Measurements from ENCODE around the gene PLXNC1.

Gene PLXNC1

DNA sequence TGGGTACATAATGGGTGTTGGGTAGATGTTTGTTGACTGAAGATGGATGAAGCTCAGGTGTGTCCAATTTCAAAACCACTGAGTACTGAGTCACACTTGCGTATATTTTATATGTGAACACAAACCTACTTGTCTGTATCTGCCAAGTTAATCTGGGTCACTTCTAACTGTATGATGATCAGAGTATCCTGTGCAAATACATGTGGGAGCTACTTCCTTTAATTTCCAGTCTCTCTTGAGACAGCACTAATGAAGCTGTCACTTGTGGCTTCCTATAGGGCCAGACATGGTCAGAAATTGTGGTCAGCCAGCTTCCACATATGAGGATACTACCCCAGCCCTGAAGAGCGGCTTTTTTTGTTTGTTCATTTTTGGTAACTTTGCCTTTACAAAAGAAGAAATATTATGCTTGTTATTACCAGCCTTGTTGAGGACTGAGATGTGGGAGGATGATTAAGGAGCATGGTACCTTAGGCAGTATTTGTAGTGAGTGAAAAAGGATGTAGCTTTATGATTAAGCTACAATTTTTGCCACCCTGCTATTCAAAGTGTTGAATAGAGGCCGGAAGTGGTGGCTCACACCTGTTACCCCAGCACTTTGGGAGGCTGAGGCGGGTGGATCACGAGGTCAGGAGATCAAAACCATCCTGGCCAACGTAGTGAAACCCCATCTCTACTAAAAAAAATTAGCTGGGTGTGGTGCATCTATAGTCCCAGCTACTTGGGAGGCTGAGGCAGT, 32.4 kb downstream of the PLXNC1 start:
- no peak for DNase-seq (ENCODE audit: low spot score)

DNA sequence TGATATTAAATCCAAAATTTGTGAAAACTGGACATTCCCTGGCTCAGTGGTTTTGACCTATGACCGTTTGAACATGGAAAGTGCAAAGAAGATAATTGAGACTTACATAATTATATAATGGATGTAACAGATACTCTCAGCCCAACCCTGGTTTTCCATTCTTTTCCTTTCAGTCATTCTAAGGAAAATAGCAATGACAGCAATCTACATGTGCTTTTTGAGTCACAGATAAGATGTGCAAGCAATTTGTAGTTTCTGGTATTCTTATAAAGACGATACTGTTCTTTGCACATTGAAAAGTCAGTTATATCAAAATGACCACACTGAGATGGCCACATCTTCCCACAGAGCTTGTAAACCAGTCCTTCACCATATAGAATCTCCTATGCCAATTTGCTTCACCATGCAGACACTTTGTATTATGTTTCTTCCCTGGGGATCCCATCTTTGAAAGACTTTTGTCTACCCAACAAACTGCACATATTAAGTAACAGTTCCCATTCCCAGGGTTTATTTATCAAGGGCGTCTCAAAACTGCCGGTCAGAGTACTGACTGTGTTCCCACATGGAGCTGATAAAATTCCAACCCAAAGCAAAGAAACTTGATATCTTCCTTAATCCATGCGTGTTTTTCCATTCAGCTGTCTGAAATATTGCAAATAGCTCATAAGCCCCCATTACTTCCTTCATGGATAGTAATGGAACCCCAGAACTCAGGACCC, 34.8 kb downstream of the PLXNC1 start:
- no peak for DNase-seq (ENCODE audit: low spot score)

DNA sequence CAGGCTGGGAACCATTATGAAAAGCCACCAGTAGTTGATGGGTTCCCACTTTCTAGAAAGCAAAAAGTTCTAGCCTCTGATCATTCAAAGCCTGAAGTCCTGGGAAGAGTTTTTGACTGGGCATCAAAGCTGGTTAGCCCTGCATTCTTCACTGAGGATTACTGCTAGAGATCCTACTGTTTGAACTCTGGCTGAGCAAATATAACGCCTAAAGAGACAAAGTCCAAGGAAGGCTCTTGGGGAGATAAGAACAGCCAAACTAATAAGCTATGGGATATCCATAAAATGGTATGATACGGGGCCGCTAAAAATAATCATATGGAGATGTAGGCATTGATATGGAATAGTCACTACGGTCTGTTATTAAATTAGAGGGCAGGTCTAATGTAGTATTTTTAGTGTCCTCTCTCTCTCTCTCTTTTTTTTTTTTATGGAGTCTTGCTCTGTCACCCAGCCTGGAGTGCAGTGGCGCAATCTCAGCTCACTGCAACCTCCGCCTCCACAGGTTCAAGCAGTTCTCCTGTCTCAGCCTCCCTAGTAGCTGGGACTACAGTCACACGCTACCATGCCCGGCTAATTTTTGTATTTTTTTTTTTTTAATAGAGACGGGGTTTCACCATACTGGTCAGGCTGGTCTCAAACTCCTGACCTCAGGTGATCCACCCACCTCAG, 35.5 kb downstream of the PLXNC1 start:
- no peak for DNase-seq (ENCODE audit: low spot score)

DNA sequence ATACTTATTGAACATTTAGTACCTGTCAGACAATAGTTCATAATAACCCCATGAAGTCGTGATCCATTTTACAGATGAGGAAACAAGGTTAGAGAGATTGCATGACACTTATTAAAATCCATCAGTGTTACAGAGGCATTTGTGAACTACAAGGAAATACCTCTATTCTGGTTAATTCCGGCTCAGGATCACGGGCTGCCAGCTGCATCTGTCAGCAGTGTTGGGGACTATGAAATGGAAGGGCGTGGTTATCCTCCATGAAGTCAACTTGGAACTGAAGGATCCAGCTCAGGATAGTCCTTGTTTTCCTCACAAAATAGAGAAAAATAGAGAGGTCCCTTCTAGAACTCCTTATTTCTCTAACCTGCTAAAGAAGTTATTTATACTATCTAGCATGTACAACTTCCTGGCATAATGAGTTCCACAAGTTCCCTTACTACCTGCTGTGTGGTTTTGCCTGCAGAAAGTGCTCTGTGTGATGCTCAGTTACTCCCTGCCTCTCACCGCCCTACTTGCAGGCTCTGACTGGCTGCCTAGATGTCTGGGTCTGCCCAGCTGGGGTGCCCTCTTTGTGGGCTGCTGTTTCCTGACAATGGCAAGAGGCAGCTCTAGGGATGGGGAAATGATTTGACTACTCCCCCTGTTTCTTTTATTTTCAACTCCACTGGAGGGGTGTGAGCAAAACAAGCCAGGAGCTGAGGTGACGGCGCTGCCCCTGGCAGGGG, 36.8 kb downstream of the PLXNC1 start:
- no peak for DNase-seq (ENCODE audit: low spot score)

DNA sequence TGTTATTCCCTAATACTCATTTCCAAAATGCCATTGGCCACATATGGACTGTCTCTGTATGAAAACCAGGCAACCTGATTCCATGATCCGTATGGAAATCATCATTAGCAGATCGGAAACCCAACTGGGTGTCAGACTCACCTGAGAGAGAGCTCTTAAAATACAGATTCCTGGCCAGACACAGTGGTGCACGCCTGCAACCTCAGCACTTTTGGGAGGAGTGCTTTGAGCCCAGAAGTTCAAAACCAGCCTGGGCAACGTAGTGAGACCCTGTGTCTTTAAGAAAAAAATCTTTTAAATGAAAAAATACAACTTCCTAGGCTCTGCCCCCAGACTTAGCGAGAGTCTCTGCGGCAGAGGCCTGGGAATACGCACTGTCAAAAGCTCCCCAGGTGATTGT, 37.4 kb downstream of the PLXNC1 start:
- DNase-seq (ENCODE audit: low spot score): no peak

DNA sequence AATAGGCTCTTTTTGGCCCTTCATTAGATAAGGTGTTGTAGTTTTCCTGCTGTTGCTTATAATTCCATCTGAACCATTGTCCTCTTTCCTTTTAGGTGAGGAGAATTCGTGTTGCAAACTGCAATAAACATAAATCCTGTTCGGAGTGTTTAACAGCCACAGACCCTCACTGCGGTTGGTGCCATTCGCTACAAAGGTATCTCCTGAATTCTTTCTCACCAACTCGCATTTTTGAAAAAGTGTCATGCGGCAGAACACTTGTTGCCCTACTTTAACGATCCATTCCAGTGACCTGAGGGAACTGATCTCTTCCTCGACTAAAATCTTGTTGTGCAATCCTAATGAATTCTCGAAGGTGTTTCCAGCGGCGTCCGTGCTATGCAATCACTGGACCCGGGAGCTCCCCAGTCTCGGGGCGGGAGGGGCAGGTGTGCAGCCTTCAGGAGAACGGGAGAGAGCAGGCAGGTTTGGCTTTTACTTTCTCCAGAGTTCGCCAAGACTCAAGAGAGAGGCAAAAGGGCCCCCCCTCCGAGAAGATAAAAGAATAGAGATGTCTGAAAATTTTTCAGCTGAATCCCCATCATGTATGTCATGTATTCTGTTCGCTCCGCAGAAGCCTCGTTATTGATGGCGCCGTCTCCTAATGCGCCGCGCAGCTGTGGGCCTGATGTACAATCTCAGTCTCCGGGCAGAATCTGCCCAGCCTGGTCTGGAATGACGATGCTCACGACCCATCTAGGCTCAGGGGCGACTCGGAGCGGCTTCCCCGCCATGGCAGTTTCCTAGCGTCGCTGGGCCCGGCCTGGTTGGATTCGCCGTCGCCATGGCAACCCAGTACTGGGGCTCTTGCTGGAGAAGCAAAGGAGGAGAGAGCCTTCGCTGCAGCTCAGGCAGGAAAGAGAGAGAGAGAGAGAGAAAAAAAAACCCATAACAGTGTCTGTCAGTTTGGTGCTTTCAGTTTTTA, 38.2 kb downstream of the PLXNC1 start:
- peak; percentile 44 for DNase-seq (ENCODE audit: low spot score)

DNA sequence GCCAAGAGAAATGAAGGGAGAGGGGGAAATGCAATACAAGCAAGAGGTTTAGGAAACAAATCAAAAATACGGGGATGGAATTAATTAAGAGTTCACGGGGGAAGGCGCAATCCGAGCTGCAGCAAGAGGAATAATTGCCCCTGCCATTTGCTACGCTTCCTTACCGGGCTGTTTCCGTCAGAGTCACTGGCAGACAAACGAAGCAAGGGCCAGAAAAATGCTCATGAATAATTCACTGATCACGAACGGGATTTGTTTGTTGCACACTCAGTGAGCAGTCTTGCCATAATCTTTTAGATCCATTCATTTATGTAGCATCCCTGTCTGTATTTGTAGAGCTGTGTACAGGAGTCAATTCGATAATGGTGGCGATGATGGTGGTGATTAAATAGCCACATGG, 39.0 kb downstream of the PLXNC1 start:
- no peak for DNase-seq (ENCODE audit: low spot score)

DNA sequence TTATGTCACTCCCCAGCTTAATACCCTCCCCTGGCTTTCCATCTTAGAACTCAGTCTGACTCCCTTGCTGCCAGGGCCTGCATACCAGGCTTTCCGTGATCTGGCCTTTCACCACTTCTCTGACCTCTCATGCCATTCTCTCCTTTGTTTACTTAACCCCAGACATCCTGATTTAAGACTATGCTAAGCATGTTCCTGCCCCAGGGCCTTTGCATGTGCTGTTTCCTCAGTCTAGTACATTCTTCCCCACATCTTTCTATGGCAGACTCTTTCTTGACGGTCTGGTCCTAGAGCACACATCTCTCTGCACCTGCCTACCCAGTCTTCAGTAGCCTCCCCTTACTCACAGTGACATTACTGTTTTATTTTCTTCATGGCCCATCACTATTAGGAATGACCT, 42.2 kb downstream of the PLXNC1 start:
- no peak for DNase-seq (ENCODE audit: low spot score)

DNA sequence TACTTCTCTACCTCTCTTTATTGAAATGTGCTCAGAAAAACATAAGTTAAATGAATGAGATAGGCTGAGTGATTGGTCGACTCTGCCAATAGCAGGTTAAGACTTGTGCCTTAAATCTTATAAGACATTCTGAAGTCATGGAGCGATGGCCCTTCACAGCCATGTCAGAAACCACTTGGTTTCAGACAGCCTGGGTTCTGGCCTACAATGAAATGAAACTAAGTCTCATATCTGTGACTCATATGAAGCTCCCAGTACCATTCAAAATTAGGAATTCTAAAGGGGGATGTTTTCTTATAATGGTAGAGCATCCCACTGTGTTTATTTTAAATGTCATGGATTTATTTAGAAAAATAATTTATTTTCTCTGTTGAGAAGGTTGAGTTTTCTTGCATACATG, 42.6 kb downstream of the PLXNC1 start:
- no peak for DNase-seq (ENCODE audit: low spot score)

DNA sequence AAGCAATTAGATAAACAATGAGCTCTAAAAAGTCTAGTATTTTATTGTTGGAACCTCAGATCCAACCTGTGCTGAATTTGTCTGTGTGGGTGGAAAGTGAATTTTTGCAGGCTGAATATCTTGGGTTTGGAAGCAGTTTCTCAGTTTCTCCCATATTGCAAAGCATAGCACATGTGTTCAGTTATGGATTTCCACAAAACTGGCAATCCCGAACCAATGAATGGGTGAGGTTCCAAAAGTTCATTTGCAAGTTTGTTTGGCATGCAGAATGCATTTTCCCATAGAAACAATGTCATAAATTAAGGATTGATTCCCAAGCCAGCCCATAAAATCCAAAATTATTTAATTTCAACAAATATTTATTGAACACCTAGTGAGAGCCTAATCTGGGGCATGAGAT, 43.4 kb downstream of the PLXNC1 start:
- no peak for DNase-seq (ENCODE audit: low spot score)

DNA sequence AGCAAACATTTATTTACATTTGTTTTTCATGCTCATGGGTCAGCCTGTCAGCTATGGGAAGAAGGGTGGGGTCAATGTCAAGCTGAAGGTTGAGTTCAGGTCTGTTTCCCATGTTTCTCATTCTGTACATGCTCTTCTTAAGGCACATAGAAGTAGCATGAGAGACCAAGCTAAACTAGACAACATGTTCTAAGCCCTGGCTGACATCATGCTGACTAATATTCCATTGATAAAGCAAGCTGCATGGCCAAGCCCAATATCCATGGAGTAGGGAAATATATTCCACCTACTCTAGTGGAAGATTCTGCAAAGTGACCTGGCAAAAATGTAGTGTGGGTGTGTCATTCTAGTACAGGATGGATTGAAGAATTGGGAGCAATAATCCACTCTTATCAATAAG, 44.1 kb downstream of the PLXNC1 start:
- DNase-seq (ENCODE audit: low spot score): no peak

DNA sequence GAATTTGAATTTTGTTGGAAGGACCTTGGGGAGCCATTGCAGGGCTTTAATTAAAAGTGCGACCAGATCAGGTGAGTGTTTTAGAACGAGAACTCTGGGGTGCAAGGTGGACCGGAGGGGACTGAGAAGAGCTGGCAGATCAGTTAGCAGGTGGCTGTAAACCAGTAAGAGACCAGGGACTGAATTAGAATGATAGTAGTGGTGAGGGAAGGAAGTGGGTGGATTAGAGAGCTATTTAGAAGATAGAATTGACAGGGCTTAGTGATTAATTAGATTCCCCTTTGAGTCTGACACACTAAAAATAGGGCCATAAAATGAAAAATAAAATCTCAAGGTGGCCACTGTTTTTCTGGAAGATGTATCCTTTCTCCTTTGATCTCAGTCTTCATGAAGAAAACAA, 44.8 kb downstream of the PLXNC1 start:
- DNase-seq (ENCODE audit: low spot score): no peak

DNA sequence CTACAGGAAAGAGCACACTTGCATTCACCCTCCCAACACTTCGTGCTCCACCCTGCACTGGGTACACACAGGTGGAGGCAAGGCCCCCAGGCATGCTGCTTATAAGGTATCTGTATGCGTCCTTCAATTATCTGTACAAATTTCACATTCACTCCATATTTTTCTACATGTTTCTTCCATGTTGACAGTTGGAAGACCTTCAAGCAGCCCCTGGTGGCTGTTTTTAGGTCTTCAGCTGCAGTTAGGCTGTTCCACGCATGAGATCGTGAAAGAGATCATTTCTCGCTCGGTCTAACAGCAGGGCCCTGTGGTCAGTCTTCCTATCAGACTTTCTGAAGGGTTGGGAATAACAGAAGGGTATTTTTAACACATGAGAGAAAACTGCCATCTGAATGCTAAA, 47.1 kb downstream of the PLXNC1 start:
- DNase-seq (ENCODE audit: low spot score): no peak

DNA sequence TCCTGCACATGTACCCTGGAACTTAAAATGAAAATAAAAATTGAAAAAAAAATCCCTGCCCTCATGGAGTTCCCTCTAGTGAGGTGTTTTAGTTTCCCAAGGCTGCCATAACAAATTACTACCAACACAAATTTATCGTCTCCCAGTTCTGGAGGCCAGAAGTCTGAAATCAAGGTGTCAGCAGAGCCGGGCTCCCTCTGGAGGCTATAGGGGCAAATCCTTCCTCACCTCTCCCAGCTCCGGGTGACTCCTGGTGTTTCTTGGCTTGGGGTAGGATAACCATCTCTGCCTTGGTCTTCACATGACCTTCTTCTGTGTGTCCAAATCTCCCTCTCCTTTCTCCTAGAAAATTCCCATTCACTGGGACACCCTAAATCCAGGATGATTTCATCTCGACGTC, 50.1 kb downstream of the PLXNC1 start:
- no peak for DNase-seq (ENCODE audit: low spot score)

DNA sequence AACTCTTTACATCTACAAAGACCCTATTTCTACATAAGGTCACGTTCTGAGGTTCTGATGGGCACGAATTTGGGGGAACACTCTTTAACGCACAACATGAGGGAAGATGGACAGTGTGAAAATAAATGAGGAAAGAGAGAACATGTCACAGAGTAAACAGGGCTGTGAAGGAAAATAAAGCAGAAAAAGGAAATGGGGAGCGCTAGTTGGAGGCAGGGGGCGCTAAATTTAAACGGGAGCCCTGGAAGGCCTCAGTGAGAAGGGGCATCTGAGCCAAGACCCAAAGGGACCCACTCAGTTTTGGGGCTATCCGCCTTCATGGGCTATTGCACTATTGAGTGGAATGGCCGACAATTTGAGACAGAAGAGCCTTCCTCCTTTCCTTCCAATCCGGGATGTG, 50.5 kb downstream of the PLXNC1 start:
- DNase-seq (ENCODE audit: low spot score): no peak

DNA sequence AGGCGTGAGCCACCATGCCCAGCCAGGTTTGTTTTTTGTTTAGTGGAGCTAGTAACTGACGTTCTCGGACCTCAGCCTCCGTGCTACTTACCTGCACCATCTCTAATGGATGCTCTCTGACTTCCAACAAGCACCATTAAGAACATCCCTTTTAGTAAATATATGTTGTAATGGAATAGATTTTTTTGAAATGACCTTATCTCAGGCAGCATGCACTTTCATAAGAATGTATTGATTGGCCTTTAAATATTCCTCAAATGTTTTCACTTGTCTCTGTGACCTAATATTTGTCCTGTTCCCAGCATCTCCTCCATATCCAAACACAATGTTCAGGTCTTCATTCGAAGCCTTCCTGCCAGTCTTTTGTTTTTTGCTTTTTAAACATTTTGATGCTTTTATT, 51.7 kb downstream of the PLXNC1 start:
- DNase-seq (ENCODE audit: low spot score): no peak

DNA sequence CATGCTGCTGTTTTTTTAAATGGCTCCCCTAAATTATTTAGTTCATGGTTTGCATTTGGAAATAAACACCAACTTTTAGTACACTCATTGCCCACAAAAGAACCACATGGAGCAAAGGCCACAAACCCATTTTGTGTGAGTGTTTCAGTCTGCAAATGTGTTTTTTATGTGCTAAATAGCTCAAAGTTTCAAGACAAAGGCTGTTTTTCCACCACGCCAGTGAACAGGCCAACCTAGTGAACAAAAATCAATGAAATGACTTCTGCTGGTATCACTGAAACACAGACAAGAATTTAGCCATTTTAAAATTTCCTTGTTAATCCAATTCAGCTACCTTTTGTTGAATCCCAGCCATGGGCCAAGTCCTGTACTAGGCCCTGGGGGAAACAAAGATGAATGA, 52.3 kb downstream of the PLXNC1 start:
- no peak for DNase-seq (ENCODE audit: low spot score)

DNA sequence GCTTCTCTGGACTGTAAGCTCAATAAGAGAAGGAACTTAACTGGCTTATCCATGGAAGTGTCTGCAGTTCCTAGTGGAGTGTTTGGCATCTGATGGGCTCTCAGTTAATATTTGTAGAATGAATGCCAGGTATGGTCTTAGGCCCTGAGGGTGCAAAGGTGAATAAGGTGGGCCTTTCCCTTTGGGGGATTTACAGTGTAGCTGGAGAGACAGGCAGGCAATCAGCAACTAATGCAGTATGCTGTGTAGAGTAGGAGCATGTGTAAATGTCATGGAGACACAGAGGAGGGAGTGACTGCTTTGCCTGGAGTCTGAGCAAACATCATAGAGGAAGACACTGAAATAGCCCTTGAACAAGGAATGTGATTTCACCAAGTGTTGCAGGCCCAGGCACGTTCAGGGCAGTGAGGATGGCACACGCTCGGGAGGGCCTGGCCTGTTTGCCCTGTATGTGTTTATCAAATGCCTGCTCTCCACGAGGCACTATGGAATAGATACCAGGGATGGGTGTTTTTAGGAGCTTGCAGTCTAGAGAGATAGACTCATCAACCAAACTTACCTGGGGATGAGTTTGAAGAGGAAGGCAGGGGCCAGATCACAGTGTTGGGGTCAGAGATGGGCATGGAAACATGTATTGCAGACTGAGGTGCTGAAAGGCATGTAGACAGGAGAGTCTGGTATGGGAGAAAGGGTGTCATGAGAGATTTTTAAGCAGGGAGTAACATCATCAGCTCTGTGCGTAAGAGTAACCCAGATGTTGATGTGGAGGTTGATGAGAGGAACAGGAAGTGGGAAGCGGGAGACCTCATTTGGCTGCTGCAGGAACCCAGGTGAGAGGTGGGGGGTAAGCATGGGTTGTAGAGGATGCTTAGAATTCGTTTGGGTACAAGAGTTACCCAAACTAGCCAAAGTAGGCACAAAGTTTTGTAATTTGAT, 54.1 kb downstream of the PLXNC1 start:
- no peak for DNase-seq (ENCODE audit: low spot score)

DNA sequence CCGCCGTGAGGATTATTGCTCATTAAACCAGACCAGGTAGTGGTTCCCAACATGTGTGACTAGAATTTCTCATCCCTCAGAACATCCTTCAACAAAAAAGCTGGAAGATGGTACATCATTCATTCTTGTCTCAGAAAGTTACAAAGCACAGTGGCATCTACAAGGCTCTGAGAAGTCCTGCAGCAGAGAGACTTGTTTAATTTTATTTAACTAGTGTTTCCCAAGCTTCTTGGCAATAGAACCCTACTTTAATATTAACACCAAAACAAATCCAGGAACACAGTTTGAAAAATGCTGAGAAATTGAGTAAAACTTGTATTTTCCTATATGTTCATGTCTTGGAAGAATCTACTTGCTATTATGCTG, 54.8 kb downstream of the PLXNC1 start:
- DNase-seq (ENCODE audit: low spot score): no peak

DNA sequence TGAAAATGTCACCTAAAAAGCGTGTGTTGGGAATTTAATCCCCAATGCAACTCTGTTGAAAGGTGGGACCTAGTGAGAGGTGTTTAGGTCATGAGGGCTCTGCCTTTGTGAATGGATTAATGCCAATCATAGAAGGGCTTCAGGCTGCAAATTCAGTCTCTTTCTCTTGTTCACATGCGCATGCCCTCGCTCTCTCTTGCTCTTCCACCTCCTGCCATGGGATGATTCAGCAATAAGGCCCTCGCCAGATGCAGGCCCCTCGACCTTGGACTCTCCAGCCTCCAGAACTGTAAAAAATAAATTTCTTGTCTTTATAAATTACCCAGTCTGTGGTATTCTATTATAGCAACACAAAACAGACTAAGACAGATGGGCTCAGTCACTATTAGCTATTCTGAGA, 55.4 kb downstream of the PLXNC1 start:
- DNase-seq (ENCODE audit: low spot score): no peak
